ENCODE data around the gene NOXO1. TPM values are rescaled to one million over a fixed set of nuclear protein-coding genes. Genes with fewer than 3 reads are reported as not detected.

Gene NOXO1
- total RNA-seq, 1 experiment from 2014 or later = 1.2 TPM

DNA sequence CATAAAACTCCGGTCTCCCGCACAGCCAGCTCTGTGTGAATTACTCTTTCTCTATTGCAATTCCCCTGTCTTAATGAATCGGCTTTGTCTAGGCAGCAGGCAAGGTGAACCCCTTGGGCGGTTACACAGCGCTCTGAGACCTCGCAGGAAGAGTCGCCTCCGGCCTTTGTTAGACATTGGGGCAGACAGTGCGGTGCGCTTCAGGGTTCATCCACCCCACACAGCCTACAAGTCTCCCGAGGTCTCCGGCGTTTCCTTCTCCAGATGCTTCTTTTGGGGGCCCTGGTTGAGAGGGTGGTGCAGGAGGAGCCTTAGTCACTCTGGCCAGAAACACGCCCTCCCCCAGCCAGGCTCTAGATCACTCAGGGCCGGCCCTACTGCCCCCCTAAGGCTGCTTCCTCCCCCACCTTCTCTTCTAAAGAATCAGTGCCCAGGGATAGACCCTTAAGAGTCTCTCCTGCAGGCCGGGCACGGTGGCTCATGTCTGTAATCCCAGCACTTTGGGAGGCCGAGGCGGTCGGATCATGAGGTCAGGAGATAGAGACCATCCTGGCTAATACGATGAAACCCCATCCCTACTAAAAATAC, 36.6 kb downstream of the NOXO1 start:
- TF ChIP-seq EZH2 (IDR thresholded peaks at IDR 0.05; ENCODE audit: borderline replicate concordance, low read depth, low read length, poor library complexity, severe bottlenecking) (no peak), CTCF (conservative IDR thresholded peaks at IDR 0.05; ENCODE audit: low read depth, low read length) (no peak)
- H3K36me3 ChIP-seq (ENCODE audit: insufficient read depth, low read length, poor library complexity, severe bottlenecking) = no peaks in the 10 kb centered on the region
- H3K27ac ChIP-seq (ENCODE audit: low read depth, low read length, poor library complexity, severe bottlenecking) = no peak overlapping the region
- H3K4me3 ChIP-seq (ENCODE audit: low read depth, low read length, poor library complexity, severe bottlenecking) = no peak overlapping the region
- ChIA-PET POLR2A (ENCODE audit: low non-redundant PET) (no interaction called here), CTCF (no interaction called here)
- DNase-seq (ENCODE audit: low spot score) = no peak
- H3K4me1 ChIP-seq (ENCODE audit: insufficient read depth, low read length, poor library complexity, severe bottlenecking) = peaks cover 18% of the 10 kb centered on the region
- no peaks in the 10 kb centered on the region for H3K27me3 ChIP-seq (replicated peaks; ENCODE audit: insufficient read depth, low read depth, low read length, poor library complexity)
- intact Hi-C loops (cut with micrococcal nuclease; ENCODE audit: unreplicated experiment) = no loop called here
- no peaks in the 10 kb centered on the region for H3K9me3 ChIP-seq (ENCODE audit: low read depth, low read length, poor library complexity, severe bottlenecking)
- BruUV-seq (replicated peaks) = no TSS peak

DNA sequence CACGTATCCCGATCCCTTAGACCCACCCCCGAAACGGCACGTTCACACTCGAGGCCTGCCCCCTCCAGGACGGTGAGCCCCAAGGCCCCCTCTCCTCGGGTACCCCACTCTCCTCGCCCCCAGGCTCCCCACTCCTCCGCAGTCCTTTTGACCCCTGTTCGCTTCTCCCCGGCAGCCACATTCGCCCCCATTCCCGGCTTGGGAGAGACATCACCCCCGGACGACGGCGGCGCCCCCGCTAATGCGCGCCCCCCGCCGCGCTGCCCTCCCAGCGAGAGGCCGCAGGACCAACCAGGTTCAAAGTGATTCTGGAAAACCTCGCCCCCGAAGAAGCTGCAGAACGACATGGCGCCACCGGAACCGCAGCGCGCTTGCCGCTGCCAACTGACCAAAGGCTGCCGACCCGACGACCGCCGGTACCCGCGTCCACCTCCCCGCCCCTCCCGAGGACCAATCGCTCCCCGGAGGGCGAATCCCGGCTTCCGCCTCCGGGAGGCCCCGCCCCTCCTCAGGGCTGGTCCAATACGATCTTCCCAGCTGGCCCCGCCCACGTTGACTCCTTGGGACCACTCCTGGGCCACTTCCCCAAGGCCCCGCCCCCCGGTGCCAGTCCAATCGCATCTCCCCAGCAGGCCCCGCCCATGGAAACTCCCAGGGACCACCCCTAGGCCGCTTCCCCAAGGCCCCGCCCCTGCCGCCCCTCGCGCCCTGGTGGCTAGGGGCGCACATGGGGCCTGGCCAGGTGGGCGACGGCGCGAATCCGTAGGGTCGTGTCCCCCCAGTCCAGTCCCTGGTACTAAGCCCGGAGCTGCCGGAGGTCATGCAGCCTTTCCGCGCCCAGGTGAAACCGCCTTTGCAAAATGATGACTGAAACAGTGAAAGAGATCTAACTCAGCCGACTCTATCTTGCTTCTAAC, 38.2 kb downstream of the NOXO1 start, which contains the start of gene MSRB1:
MSRB1 (minus strand) TSS at position 390 of the 917 bp plus-strand sequence; CDS start at position 347, 43 bp downstream.
- Histone ChIP-seq H3K27ac (ENCODE audit: low read depth, low read length, poor library complexity, severe bottlenecking) (peak within 1 kb of the TSS; percentile 73), H3K9me3 (ENCODE audit: low read depth, low read length, poor library complexity, severe bottlenecking) (no peaks in the 10 kb centered on the region), H3K4me1 (ENCODE audit: insufficient read depth, low read length, poor library complexity, severe bottlenecking) (peaks cover 18% of the 10 kb centered on the region), H3K36me3 (ENCODE audit: insufficient read depth, low read length, poor library complexity, severe bottlenecking) (no peaks in the 10 kb centered on the region), H3K4me3 (ENCODE audit: low read depth, low read length, poor library complexity, severe bottlenecking) (peak within 1 kb of the TSS; percentile 73), H3K27me3 (replicated peaks; ENCODE audit: insufficient read depth, low read depth, low read length, poor library complexity) (no peaks in the 10 kb centered on the region)
- no peak for TF ChIP-seq EZH2 (IDR thresholded peaks at IDR 0.05; ENCODE audit: borderline replicate concordance, low read depth, low read length, poor library complexity, severe bottlenecking)
- 0 out of 2 replicates have a peak, but pooled peaks have one; percentile 13 for TF ChIP-seq CTCF (conservative IDR thresholded peaks at IDR 0.05; ENCODE audit: low read depth, low read length)
- intact Hi-C loops (cut with micrococcal nuclease; ENCODE audit: unreplicated experiment) = no loop called here
- ChIA-PET CTCF (no interaction called here), POLR2A (ENCODE audit: low non-redundant PET) (no interaction called here)
- no TSS peak for BruUV-seq (replicated peaks)
- DNase-seq (ENCODE audit: low spot score) = peak; percentile 100

DNA sequence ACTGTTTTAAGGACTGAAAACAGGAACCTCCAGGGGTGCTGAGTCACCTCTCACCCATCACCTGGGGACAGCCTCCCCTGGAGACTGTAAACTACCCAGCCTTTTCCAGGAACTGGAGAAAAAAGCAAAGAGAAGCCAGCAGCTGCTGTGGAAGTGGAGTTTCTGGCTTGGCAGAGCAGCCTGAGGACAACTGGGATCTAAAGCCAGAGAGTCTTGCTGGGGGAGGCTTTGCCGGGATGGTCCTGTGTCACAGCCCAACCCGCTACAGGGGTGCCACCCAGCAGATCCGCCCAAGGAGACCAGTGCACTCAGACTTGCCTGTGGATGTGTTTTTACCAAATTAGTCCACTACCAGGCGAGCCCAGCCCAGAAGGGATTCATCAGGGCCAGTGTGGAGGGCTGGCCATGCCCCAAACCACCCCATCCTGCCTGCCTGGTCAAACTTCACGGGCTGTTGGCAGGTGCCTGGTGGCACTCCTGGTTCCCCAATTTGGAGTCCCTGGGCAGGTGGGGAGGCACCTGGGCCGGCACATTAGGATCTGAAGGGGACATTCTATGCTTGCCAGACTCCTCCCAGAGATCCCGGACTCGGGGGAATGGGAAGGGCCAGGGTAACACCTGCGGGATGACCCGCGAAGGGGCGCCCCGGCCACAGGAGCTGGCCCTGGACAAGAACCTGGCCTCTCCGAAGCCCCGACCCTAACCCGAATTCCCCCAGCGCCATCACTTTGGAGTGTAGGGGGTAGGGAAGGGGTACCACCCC, 39.0 kb downstream of the NOXO1 start:
- TF ChIP-seq CTCF (conservative IDR thresholded peaks at IDR 0.05; ENCODE audit: low read depth, low read length) = no peak
- DNase-seq (ENCODE audit: low spot score) = no peak
- Histone ChIP-seq H3K4me1 (ENCODE audit: insufficient read depth, low read length, poor library complexity, severe bottlenecking) (peaks cover 18% of the 10 kb centered on the region), H3K9me3 (ENCODE audit: low read depth, low read length, poor library complexity, severe bottlenecking) (no peaks in the 10 kb centered on the region), H3K36me3 (ENCODE audit: insufficient read depth, low read length, poor library complexity, severe bottlenecking) (no peaks in the 10 kb centered on the region), H3K27ac (ENCODE audit: low read depth, low read length, poor library complexity, severe bottlenecking) (peak overlapping the region; percentile 73), H3K4me3 (ENCODE audit: low read depth, low read length, poor library complexity, severe bottlenecking) (peak overlapping the region; percentile 73), H3K27me3 (replicated peaks; ENCODE audit: insufficient read depth, low read depth, low read length, poor library complexity) (no peaks in the 10 kb centered on the region)
- intact Hi-C loops (cut with micrococcal nuclease; ENCODE audit: unreplicated experiment) = no loop called here
- ChIA-PET CTCF (no interaction called here), POLR2A (ENCODE audit: low non-redundant PET) (no interaction called here)
- BruUV-seq (replicated peaks) = TSS peak; percentile 50

All from A673 (cell line).